Right lobe of liver (tissue), 6 donors: ENCODE results near the gene PGBD5. TPM values are rescaled to one million over a fixed set of nuclear protein-coding genes. Genes with fewer than 3 reads are reported as not detected.

ENCODE experiments used
- ATAC-seq, 4 donors: fragments of 200-7000 bp; cut with Tn5 transposase; one replicate each; pipeline ENCODE4 v1.9.1; 2020; ENCODE audit warnings: mild to moderate bottlenecking in 4 of 4, moderate library complexity in 4 of 4
- DNase-seq, 3 donors: peaks; one replicate each; pipeline ENCODE4 v3.0.0-alpha.2; 2020
- H3K27ac ChIP-seq, 3 donors: fragments of 200-600 bp; one replicate each; pipeline ENCODE4 v1.8.0; 2022
- H3K27me3 ChIP-seq, 2 donors: fragments of 200-600 bp; one replicate each; pipeline ENCODE4 v1.8.0; 2022
- H3K36me3 ChIP-seq, 4 donors: fragments of 200-600 bp; sonication (generic) in 1 of 4; one replicate each; pipeline versions ENCODE4 v1.5.1 to v1.8.0; 2017 to 2022; ENCODE audit warnings: control low read depth in 1 of 4
- H3K4me1 ChIP-seq, 4 donors: fragments of 200-600 bp; sonication (generic) in 1 of 4; one replicate each; pipeline versions ENCODE4 v1.5.1 to v1.8.0; 2017 to 2022; ENCODE audit warnings: control low read depth in 1 of 4
- H3K4me3 ChIP-seq, 3 donors: fragments of 200-600 bp; one replicate each; pipeline ENCODE4 v1.8.0; 2022
- H3K9me3 ChIP-seq, 4 donors: fragments of 200-600 bp; sonication (generic) in 1 of 4; one replicate each; pipeline versions ENCODE4 v1.5.1 to v1.8.0; 2017 to 2022; ENCODE audit warnings: control low read depth in 1 of 4
- POLR2A ChIP-seq: fragments of 450-650 bp; IDR thresholded peaks from one replicate; pipeline ENCODE4 v1.6.1; 2017; ENCODE audit warnings: antibody characterized with exemption, mild to moderate bottlenecking
- WGBS: methylation state at CpG from one replicate; pipeline ENCODE4 v1.1.6; 2018; ENCODE audit warnings: low coverage, low lambda C conversion rate; ENCODE audit not compliant: insufficient coverage; ENCODE audit errors: missing lambda C conversion rate; 5-methylcytosine and 5-hydroxymethylcytosine counted together
- intact Hi-C, 2 donors: fragments of 100-400 bp; cut with DNase I; formaldehyde crosslinking; loops; one replicate each; pipeline versions ENCODE4 v1.11.2 to v1.14.1; 2022
- total RNA-seq, 6 experiments: library from RNA; depleted of rRNA in 2 of 6; stranded (reverse); fragments of >200 nt in 2 of 6; fragmentation: NEBNext Ultra II Directional in 3 of 6; extraction: Animal tissue kit (Norgen Biotek cat#: 25700) in 3 of 6; gene quantifications; one replicate each; pipeline versions ENCODE4 v1.1.0 to v1.2.4, GENCODE V29; 2016 to 2023
- TF ChIP-seq, protein P1 (sequence below), 4 donors: fragments of 200-600 bp in 3 of 4; fragments of 450-650 bp in 1 of 4; IDR thresholded peaks; one replicate each; pipeline versions ENCODE4 v1.5.1 to v1.8.0; 2016 to 2022; ENCODE audit warnings: antibody characterized with exemption in 4 of 4, mild to moderate bottlenecking in 2 of 4
- donor health status: DM: no; HTN: yes; CAD: no.
- donor health status: DM: no; HTN: no; CAD: no.
- donor health status: DM: no; HTN: no; CAD: no.
- donor health status: DM: no; HTN: yes; CAD: no.
- donor health status: DM: no; HTN: yes; CAD: no.

The PGBD5 gene
- total RNA-seq, 6 experiments from 2014 or later, result 0.80 to 6.4 (median 2.4) TPM

DNA sequence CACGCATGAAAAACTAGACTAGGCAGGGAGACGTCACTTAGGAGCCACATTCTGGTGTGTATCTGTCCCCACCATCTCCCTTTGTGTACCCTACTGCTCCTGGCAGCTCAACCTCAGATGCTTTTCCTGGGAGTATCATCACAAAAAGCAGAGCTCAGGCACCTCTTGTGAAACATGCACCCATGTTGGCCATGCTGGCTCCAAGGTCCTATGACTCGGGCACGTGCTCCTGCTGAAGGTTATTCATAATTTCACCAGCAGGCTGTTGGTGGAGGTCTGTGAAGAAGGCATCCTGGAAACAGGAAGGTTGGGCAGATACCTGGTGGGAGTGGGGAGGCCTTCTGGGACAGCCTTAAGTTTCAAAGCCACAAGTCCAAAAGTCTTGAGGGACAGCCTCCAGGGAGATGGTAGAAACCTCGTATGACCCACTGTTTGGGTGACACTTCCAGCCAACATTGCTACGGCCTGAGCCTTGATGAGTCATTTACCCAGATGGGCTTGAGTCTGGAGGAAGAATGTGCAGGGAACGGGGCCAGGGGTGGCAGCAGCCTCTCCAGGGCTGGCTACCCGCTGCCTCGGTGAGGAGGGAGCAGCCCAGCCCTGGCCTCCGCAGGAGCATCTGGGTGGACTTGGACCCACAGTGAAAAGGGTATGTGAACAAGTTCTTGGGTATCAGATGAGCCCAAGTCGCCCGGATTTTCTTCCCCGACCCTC lies 75.8 kb downstream of the PGBD5 start:
- Histone ChIP-seq H3K4me3 (no peak overlapping the region), H3K9me3 (no peaks in the 10 kb centered on the region), H3K27ac (peak overlapping the region in 1 of 3 donors; percentile 78), H3K27me3 (no peaks in the 10 kb centered on the region), H3K4me1 (peaks cover 0 to 30% (median 9%) of the 10 kb centered on the region in 4 donors), H3K36me3 (no peaks in the 10 kb centered on the region)
- TF ChIP-seq, protein P1, sequence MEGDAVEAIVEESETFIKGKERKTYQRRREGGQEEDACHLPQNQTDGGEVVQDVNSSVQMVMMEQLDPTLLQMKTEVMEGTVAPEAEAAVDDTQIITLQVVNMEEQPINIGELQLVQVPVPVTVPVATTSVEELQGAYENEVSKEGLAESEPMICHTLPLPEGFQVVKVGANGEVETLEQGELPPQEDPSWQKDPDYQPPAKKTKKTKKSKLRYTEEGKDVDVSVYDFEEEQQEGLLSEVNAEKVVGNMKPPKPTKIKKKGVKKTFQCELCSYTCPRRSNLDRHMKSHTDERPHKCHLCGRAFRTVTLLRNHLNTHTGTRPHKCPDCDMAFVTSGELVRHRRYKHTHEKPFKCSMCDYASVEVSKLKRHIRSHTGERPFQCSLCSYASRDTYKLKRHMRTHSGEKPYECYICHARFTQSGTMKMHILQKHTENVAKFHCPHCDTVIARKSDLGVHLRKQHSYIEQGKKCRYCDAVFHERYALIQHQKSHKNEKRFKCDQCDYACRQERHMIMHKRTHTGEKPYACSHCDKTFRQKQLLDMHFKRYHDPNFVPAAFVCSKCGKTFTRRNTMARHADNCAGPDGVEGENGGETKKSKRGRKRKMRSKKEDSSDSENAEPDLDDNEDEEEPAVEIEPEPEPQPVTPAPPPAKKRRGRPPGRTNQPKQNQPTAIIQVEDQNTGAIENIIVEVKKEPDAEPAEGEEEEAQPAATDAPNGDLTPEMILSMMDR (IDR thresholded peaks at IDR 0.05), result peak in 1 of 4 donors; percentile 13
- no peak for TF ChIP-seq POLR2A
- WGBS, result 71% methylated on average over 10 of the region's 13 CpGs
- ATAC-seq, result peak; percentile 5 to 51 (median 22)
- intact Hi-C loops, result no loop called here
- peak in 1 of 3 donors; percentile 57 for DNase-seq

DNA sequence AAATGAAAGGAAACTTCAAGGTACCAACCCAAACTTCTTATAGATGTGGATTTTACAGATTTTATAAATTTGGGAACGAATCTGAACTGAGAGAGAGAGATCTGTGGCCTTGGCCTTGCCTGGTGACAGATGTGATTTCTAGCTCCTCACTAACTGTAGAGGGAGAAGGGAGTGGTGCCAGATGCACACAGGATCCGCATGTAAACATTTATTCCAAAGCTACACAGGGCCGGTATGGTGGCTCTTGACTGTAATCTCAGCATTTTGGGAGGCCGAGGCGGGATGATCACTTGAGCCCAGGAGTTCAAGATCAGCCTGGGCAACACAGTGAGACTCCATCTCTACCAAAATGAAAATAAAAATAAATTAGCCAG lies 77.1 kb downstream of the PGBD5 start:
- no peak for TF ChIP-seq POLR2A
- TF ChIP-seq, protein P1 (IDR thresholded peaks at IDR 0.05), result no peak
- Histone ChIP-seq H3K4me3 (no peak overlapping the region), H3K4me1 (peaks cover 0 to 33% (median 12%) of the 10 kb centered on the region in 4 donors), H3K36me3 (no peaks in the 10 kb centered on the region), H3K9me3 (no peaks in the 10 kb centered on the region), H3K27ac (no peak overlapping the region), H3K27me3 (no peaks in the 10 kb centered on the region)
- ATAC-seq, result no peak
- intact Hi-C loops, result no loop called here
- WGBS, result 84% methylated on average over 5 of the region's 5 CpGs
- DNase-seq, result no peak

DNA sequence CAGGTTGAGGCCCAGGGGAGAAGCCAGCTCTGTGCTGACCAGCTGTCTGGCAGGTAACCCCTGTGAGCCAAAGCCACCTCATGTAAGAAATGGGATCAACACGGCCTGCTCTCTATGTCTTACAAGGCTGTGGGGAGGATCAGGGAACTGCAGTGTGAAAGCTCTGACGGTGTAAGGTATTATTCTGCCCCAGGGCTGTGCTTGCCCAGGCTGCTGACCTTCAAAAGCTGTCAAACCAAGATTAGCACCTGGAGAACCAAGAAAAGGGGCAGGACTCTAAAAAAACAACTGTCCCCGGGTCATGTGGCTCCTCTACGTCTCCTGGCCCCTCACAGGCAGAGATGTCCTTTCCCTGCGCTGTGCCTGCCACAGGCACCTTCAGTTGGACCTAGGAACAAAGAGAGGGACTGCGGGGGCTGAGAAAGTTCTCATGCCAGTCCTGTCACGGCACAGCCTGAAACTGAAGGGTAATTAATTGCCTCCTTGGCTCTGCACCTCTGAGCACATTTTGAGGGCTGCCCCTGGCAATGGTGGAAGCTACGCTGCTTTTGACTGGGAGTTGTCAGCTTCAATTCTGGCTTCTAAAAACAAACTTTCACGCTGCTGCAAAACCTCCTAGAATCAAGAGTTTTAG lies 77.6 kb downstream of the PGBD5 start:
- 73% methylated on average over 7 of the region's 9 CpGs for WGBS
- intact Hi-C loops, result no loop called here
- DNase-seq (no peak), ATAC-seq (no peak)
- no peak overlapping the region for H3K4me3 ChIP-seq
- H3K27me3 ChIP-seq, result no peaks in the 10 kb centered on the region
- H3K27ac ChIP-seq, result no peak overlapping the region
- H3K9me3 ChIP-seq, result no peaks in the 10 kb centered on the region
- no peak for TF ChIP-seq POLR2A
- TF ChIP-seq, protein P1 (IDR thresholded peaks at IDR 0.05), result no peak
- H3K36me3 ChIP-seq, result no peaks in the 10 kb centered on the region
- H3K4me1 ChIP-seq, result peaks cover 0 to 33% (median 12%) of the 10 kb centered on the region in 4 donors

DNA sequence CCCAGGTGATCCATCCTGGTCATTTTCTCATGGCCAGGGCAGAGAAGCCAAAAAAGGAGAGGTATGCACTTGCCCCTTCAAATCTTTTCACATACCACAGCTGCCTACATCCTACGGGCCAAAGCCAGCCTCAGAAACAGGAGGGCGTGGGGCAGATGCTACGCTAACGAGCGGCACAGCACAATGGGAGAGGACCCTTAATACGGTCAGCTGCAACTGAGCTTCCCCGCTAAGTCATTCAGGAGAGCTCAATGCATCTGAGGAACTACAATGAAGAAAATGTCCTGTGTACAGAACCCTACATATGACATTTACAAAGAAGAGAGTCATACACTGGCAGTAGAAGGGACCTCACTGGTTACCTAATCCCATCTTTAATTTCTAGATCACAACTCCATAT lies 78.2 kb downstream of the PGBD5 start:
- H3K9me3 ChIP-seq, result no peaks in the 10 kb centered on the region
- no peaks in the 10 kb centered on the region for H3K36me3 ChIP-seq
- H3K27me3 ChIP-seq, result no peaks in the 10 kb centered on the region
- TF ChIP-seq, protein P1 (IDR thresholded peaks at IDR 0.05), result no peak
- no peak for TF ChIP-seq POLR2A
- H3K4me1 ChIP-seq, result peaks cover 0 to 33% (median 12%) of the 10 kb centered on the region in 4 donors
- DNase-seq, result no peak
- ATAC-seq, result no peak
- 95% methylated on average over 4 of the region's 7 CpGs for WGBS
- no peak overlapping the region for H3K27ac ChIP-seq
- no peak overlapping the region for H3K4me3 ChIP-seq
- intact Hi-C loops, result no loop called here
